Astrocyte (in vitro differentiated cells and primary cell): ENCODE data around the gene DHDH. TPM values are rescaled to one million over a fixed set of nuclear protein-coding genes. Genes with fewer than 3 reads are reported as not detected.

ENCODE experiments used
- DNase-seq: peaks from one replicate; pipeline ENCODE4 v3.0.0-alpha.2; 2010; ENCODE audit warnings: low read depth
- FAIRE-seq: peaks from 2 replicates; lab custom pipeline; 2011; peaks lifted over from hg19 to GRCh38; lab: Jason Lieb, UNC
- H2AFZ ChIP-seq: 2 replicates; pipeline ENCODE4 v1.6.0; 2012; ENCODE audit warnings: low read depth, low read length, inconsistent platforms
- H3K27ac ChIP-seq: 2 replicates; pipeline ENCODE4 v1.5.1; 2011; ENCODE audit warnings: low read depth, low read length, inconsistent platforms
- H3K27me3 ChIP-seq: 2 replicates; pipeline ENCODE4 v1.6.0; 2011; ENCODE audit warnings: low read length, inconsistent platforms; ENCODE audit not compliant: insufficient read depth
- H3K36me3 ChIP-seq: 2 replicates; pipeline ENCODE4 v1.5.1; 2011; ENCODE audit warnings: low read length, inconsistent platforms; ENCODE audit not compliant: insufficient read depth
- H3K4me1 ChIP-seq: 2 replicates; pipeline ENCODE4 v1.5.1; 2011; ENCODE audit warnings: low read length, inconsistent platforms; ENCODE audit not compliant: insufficient read depth
- H3K4me2 ChIP-seq: 2 replicates; pipeline ENCODE4 v1.6.0; 2012; ENCODE audit warnings: low read length, inconsistent platforms
- H3K4me3 ChIP-seq: 2 replicates; pipeline ENCODE4 v1.5.1; 2011; ENCODE audit warnings: low read depth, mild to moderate bottlenecking, low read length, inconsistent platforms; ENCODE audit not compliant: insufficient read depth
- H3K79me2 ChIP-seq: 2 replicates; pipeline ENCODE4 v1.6.0; 2012; ENCODE audit warnings: mild to moderate bottlenecking, low read length, inconsistent platforms; ENCODE audit not compliant: insufficient read depth
- H3K9ac ChIP-seq: 2 replicates; pipeline ENCODE4 v1.6.0; 2012; ENCODE audit warnings: mild to moderate bottlenecking, low read length, inconsistent platforms
- H3K9me3 ChIP-seq: 2 replicates; pipeline ENCODE4 v1.5.1; 2012; ENCODE audit warnings: low read depth, mild to moderate bottlenecking, low read length, inconsistent platforms; ENCODE audit not compliant: insufficient read depth
- H4K20me1 ChIP-seq: 2 replicates; pipeline ENCODE4 v1.6.0; 2012; ENCODE audit warnings: low read length, inconsistent platforms; ENCODE audit not compliant: insufficient read depth
- H3K27ac Mint-ChIP-seq: one replicate; pipeline ENCODE4 v1.8.0; 2021; ENCODE audit warnings: mild to moderate bottlenecking, mixed read lengths; ENCODE audit not compliant: unreplicated experiment
- H3K27me3 Mint-ChIP-seq: one replicate; pipeline ENCODE4 v1.8.0; 2021; ENCODE audit warnings: low read depth, mixed read lengths; ENCODE audit not compliant: unreplicated experiment
- H3K36me3 Mint-ChIP-seq: one replicate; pipeline ENCODE4 v1.8.0; 2021; ENCODE audit warnings: low read depth, mixed read lengths; ENCODE audit not compliant: unreplicated experiment
- H3K4me1 Mint-ChIP-seq: one replicate; pipeline ENCODE4 v1.8.0; 2021; ENCODE audit warnings: low read depth, mixed read lengths; ENCODE audit not compliant: unreplicated experiment
- H3K4me3 Mint-ChIP-seq: one replicate; pipeline ENCODE4 v1.8.0; 2021; ENCODE audit warnings: mild to moderate bottlenecking, moderate library complexity, mixed read lengths; ENCODE audit not compliant: unreplicated experiment
- H3K9me3 Mint-ChIP-seq: one replicate; pipeline ENCODE4 v1.8.0; 2021; ENCODE audit warnings: mild to moderate bottlenecking, mixed read lengths; ENCODE audit not compliant: unreplicated experiment
- EZH2 ChIP-seq: IDR thresholded peaks from 2 replicates; pipeline ENCODE4 v1.6.1; 2012; ENCODE audit warnings: mild to moderate bottlenecking, low read length, inconsistent platforms; ENCODE audit not compliant: insufficient read depth
- total RNA-seq: library from RNA; stranded (reverse); gene quantifications from 2 replicates; pipeline ENCODE4 v1.2.1, GENCODE V29; 2021
- TF ChIP-seq, protein P1 (sequence below): IDR thresholded peaks from 2 replicates; pipeline ENCODE4 v1.5.1; 2011; ENCODE audit warnings: low read depth, mild to moderate bottlenecking, inconsistent platforms, low read length, moderate library complexity; ENCODE audit not compliant: insufficient read depth

Gene DHDH
- total RNA-seq, 1 donor from 2014 or later, result 0.45 TPM

DNA sequence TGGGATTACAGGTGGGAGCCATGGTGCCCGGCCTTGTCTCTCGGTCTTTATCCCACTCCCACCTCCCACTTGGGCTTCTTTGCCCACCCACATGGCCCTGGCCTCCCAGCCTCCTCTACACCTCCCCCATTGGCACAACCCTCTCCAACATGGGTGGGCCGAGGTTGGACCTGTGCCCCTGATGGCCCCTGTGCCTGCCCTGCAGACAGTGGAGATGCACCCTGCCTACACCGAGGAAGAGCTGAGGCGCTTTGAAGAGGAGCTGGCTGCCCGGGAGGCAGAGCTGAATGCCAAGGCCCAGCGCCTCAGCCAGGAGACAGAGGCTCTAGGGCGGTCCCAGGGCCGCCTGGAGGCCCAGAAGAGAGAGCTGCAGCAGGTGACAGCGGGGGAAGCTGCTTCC is 12.6 kb upstream of the DHDH start:
- Histone ChIP-seq H3K27ac (no peak overlapping the region), H3K9ac (no peak overlapping the region), H3K4me2 (no peak overlapping the region), H3K9me3 (no peaks in the 10 kb centered on the region), H4K20me1 (no peaks in the 10 kb centered on the region), H3K27me3 (no peaks in the 10 kb centered on the region), H3K4me1 (peaks cover 9% of the 10 kb centered on the region), H3K79me2 (no peaks in the 10 kb centered on the region), H2AFZ (no peak overlapping the region), H3K4me3 (no peak overlapping the region), H3K36me3 (peaks cover 5% of the 10 kb centered on the region)
- FAIRE-seq (no peak), DNase-seq (no peak)
- H3K27me3 Mint-ChIP-seq, result no peaks in the 10 kb centered on the region
- H3K9me3 Mint-ChIP-seq, result no peaks in the 10 kb centered on the region
- H3K36me3 Mint-ChIP-seq, result peaks cover 11% of the 10 kb centered on the region
- H3K4me1 Mint-ChIP-seq, result peaks cover 2% of the 10 kb centered on the region
- H3K4me3 Mint-ChIP-seq, result no peak overlapping the region
- TF ChIP-seq EZH2, result no peak
- TF ChIP-seq, protein P1, sequence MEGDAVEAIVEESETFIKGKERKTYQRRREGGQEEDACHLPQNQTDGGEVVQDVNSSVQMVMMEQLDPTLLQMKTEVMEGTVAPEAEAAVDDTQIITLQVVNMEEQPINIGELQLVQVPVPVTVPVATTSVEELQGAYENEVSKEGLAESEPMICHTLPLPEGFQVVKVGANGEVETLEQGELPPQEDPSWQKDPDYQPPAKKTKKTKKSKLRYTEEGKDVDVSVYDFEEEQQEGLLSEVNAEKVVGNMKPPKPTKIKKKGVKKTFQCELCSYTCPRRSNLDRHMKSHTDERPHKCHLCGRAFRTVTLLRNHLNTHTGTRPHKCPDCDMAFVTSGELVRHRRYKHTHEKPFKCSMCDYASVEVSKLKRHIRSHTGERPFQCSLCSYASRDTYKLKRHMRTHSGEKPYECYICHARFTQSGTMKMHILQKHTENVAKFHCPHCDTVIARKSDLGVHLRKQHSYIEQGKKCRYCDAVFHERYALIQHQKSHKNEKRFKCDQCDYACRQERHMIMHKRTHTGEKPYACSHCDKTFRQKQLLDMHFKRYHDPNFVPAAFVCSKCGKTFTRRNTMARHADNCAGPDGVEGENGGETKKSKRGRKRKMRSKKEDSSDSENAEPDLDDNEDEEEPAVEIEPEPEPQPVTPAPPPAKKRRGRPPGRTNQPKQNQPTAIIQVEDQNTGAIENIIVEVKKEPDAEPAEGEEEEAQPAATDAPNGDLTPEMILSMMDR, result no peak
- H3K27ac Mint-ChIP-seq, result no peak overlapping the region

DNA sequence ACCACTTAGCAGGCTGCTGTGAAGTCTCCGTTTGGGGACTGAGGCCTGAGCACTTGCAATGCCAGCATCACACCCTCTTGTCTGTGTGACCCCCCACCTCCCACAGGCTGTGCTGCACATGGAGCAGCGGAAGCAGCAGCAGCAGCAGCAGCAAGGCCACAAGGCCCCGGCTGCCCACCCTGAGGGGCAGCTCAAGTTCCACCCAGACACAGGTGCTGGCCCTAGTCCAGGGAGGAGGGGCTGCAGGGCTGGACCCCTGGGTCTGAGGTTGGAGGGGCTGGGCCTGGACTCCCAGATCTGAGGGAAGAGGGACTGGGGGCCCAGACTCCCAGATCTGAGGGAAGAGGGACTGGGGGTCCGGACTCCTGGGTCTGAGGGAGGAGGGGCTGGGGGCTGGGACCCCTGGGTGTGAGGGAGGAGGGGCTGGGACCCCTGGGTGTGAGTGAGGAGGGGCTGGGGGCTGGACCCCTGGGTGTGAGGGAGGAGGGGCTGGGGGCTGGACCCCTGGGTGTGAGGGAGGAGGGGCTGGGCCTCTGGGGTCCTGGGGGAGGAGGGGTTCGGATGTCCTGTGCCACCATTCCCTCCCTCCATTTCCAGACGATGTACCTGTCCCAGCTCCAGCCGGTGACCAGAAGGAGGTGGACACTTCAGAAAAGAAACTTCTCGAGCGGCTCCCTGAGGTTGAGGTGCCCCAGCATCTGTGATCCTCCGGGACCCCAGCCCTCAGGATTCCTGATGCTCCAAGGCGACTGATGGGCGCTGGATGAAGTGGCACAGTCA is 11.6 kb upstream of the DHDH start:
- no peaks in the 10 kb centered on the region for H4K20me1 ChIP-seq
- TF ChIP-seq, protein P1, result no peak
- no peak for TF ChIP-seq EZH2
- Mint-ChIP-seq H3K36me3 (peaks cover 11% of the 10 kb centered on the region), H3K9me3 (no peaks in the 10 kb centered on the region), H3K27ac (no peak overlapping the region), H3K27me3 (no peaks in the 10 kb centered on the region), H3K4me1 (peaks cover 2% of the 10 kb centered on the region), H3K4me3 (no peak overlapping the region)
- no peaks in the 10 kb centered on the region for H3K27me3 ChIP-seq
- no peak overlapping the region for H2AFZ ChIP-seq
- no peak overlapping the region for H3K9ac ChIP-seq
- no peak for FAIRE-seq
- H3K9me3 ChIP-seq, result no peaks in the 10 kb centered on the region
- no peak overlapping the region for H3K4me2 ChIP-seq
- no peaks in the 10 kb centered on the region for H3K79me2 ChIP-seq
- DNase-seq, result no peak
- no peak overlapping the region for H3K4me3 ChIP-seq
- H3K36me3 ChIP-seq, result peaks cover 3% of the 10 kb centered on the region
- H3K4me1 ChIP-seq, result peaks cover 18% of the 10 kb centered on the region
- no peak overlapping the region for H3K27ac ChIP-seq
